HG03103 (cell line): Measurements from ENCODE around the gene ACTR1B.
"Not testable (repeated sequence)": the region's sequence is repeated elsewhere in the genome, so short reads cannot be mapped to it uniquely, and the experiment has no call there.

Experiments
- ATAC-seq: cut with Tn5 transposase; IDR thresholded peaks from one replicate; pipeline ENCODE4 v1.9.1; 2021; ENCODE audit warnings: low read depth; ENCODE audit not compliant: unreplicated experiment

Gene ACTR1B

DNA sequence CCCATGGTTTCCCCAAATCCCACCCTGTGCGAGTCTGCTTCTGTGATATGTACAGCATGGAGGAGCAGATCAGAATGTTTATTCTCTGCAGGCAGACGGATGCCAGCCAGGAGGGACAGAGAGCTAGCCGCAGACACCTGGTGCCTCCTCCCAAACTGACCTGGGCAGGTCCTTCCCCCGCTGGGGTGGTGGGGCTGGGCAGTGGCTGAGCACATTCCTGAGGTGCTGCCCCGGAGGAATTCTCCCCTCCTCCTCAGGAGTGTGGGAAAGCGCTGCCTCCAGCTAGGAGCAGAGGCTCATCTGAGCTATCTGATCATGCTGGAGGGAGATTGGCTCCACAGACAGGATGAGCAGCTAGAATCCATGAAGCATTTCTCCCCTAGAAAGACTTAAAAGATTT, 27.3 kb upstream of the ACTR1B start:
- ATAC-seq: no peak

DNA sequence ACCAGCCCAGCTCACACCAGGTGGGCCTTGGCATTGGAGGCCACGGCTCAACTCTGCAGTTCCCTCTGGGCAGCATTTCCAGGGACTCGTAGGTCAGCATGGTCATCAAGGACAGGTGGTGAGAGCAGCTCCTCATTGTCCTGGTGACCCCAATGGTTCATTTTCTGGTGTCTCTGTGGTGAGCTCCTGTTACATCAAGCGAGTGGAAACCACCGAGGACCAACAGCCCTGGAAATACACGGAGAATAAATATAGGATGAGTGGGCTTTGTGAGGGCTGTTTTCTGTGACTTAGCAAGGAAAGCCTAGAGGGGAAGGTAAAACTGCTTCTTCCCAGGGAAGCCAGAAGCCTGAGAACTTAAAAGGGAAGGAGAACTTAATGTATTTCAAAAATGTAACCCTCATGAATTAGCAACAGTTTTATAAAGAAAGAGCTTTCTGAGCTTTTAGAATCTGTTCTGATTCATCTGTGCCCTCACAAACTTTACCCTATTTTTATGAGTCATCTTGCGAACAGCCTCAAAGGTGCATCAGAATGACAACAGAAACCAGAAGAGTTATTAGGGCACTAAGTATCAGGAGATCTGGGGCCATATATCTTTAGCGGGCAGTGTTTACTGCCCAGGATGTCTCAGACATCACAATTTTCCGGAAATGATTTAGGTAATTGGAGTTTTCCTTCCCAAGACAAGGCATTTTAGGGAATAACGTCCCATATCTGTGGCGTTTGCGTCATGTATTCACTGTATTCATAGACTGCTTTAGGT, 24.4 kb upstream of the ACTR1B start:
- ATAC-seq: no peak

DNA sequence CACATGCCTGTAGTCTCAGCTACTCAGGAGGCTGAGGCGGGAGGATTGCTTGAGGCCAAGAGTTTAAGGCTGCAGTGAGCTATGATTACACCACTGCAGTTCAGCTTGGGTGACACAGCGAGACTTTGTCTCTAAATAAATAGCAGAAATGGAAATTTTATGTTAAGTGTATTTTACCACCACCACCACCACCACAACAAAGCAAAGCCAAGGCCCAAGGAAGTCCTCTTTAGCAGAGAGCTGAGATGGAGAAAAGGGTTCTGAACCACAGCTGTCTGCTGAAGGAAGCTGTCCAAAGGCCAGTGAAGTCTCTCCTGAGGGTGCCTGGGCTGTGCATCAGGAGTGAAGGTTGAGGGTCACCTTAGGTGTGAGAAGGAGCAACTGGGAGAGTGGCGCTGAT, 23.4 kb upstream of the ACTR1B start:
- ATAC-seq: not testable (repeated sequence)

DNA sequence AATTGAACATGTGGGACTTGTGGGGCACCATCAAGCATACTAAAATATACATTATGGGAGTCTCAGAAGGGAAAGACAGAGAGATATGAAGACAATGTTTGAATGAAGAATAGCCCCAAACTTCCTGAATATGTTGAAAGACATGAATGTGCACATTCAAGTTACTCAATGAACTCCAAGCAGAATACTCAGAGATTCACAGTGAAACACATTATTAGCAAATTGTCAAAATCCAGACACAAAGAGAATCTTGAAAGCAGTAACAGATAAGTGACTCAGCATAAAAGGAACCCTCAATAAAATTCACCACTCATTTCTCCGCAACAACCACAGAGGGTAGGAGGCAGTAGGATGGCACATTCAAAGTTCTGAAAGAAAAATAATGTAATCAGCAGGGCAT, 14.5 kb upstream of the ACTR1B start:
- no peak for ATAC-seq

DNA sequence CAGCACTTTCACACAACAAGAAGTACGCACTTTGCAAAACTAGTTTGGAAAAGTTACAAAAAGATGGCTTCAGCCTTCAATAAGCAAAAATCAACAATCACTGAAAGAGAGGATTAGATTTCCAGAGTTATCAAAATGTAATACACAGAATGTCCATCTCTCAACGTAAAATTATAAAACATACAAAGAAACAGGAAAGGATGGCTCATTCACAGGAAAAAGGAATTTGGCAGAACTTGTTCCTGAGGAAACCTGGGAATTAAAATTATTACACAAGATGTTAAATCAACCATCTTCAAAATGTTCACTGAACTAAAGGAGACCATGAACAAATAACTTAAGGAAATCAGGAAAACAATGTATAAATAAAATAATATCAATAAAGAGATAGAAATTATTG, 13.6 kb upstream of the ACTR1B start:
- ATAC-seq: no peak

DNA sequence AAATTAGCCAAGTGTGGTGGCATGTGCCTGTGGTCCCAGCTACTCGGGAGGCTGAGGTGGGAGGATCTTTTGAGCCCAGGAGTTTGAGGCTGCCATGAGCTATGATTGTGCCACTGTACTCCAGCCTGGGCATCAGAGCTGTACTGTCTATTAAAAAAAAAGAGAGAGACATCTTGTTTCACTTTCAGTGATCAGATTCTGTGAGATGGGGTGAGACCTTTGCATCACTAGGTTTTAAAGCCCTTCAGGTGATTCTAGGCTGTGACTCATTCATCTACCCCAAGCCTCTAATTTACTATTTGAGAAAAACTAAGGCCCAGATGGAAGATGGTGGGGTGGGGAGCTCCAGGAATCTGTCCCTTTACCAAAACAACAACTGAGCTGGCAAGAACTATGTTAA, 12.8 kb upstream of the ACTR1B start:
- ATAC-seq: no peak

DNA sequence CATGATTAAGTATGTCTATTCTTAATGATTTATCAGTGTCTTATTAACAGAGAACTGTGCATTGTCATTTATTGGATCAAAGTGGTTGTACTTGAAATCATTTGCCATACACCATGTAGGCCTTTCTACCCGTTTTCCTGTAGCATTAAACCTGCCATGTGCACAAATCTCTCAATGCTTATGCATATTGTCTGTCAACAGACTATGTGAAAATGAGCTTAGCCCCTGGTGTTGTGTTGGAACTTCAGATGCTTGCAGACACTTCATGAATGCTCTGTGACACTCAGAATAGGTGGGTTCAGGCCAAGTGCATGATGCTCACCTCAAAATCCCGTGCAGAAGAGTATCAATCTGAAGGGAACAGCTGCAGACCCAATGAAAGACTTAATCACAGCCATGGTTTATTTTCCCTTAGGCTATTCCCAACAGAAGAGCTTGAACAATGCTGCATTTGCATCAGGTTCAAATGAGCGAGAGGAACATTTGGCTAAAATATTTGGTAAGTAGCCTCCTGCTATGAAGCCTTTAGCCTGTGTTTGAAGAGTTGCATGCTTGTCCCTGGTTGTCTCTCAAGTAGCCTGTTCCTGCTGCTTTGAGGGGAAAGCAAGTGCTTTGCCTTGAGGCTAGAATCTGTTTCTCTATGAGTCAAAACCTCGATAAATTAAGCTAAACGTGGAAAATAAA, 11.7 kb upstream of the ACTR1B start:
- no peak for ATAC-seq

DNA sequence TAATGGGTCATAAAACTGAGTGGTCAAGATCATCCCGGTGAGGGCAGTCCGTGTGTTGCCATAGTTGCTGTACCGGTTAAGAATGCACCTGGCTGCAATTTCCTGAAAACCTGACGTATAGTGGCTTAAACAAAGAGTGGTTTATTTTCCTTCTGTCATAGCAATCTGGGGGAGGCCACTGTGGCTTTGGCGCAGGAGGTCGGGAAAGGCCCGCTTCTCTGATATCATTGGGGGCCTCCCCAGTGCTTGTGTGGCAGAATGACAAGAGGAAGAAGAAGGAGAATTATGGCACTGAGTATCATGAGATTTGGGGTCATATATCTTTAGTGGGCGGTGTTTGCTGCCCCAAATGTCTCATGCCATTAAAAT, 10.1 kb upstream of the ACTR1B start:
- no peak for ATAC-seq

DNA sequence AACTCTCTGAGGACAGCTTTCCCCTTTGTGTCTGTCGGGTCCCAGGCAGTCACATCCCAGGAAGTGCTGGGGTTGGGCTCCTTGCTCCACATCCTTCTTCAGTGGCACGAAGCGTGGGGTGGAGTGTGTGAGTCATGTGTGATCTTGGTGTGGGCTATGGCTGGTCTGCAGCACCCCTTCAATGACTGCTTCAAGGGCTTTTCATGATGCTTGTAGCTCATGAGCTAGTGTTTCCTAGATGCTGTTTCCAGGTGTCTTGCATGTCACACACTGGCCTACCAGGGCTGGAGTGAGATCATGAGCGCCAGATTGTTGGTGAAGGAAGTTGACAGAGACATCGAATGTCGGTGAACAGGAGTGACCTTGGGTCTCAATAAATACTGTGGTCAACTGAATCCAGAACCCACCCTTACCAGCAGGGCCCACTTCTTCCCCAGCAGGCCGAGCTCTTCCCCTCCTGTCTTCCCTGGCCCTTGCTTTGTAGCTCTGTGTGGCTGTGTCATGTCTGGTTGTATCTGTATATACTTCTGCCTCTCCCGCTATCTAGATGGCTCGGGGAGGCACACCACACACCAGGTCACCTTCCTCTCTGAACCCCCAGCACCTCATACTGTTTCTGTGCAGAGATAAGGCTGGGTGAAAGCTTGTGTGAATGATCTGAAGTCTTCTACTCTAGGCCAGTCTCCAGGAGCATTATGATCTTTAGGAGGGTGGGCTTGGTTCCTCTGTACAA, 9.5 kb upstream of the ACTR1B start:
- no peak for ATAC-seq

DNA sequence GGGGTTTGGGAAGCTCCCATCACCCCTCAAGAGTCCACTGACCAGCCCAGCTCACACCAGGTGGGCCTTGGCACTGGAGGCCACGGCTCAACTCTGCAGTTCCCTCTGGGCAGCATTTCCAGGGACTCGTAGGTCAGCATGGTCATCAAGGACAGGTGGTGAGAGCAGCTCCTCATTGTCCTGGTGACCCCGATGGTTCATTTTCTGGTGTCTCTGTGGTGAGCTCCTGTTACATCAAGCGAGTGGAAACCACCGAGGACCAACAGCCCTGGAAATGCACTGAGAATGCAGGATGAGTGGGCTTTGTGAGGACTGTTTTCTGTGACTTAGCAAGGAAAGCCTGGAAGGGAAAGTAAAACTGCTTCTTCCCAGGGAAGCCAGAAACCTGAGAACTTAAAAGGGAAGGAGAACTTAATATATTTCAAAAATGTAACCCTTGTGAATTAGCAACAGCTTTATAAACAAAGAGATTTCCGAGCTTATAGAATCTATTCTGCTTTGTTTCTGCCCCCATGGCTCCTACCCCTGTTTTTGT, 8.8 kb upstream of the ACTR1B start:
- not testable (repeated sequence) for ATAC-seq

DNA sequence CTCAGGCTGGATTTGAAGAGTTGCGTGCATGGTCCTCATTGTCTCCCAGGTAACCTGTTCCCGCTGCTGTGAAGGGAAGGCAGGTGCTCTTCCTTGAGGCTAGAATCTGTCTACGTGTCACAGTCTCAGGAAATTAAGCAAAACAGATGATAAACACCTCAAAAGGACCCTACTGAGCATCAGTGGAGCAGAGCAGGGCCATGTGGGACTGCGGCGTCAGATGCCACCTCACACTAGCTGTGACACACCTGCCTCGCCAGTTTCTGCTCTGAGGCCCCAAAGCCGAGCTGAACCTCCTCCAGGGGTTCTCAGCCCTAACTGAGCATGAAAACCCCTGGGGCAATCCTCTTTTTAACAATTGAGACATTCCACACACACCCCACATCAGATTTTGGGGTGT, 7.7 kb upstream of the ACTR1B start:
- ATAC-seq: no peak

DNA sequence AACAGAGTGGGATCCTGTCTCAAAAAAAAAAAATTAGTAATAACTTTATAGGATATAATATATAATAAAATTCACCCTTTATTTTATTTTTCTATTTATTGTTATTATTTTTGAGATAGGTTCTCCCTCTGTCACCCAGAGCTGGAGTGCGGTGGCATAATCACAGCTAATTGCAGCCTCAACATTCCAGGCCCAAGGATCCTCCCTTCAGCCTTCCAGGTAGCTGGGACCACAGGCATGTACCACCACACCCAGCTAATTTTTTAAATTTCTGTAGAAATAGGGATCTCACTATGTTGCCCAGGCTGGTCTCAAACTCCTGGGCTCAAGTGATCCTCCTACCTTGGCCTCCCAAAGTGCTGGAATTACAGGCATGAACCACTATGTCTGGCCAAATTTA, 6.6 kb upstream of the ACTR1B start:
- no peak for ATAC-seq

DNA sequence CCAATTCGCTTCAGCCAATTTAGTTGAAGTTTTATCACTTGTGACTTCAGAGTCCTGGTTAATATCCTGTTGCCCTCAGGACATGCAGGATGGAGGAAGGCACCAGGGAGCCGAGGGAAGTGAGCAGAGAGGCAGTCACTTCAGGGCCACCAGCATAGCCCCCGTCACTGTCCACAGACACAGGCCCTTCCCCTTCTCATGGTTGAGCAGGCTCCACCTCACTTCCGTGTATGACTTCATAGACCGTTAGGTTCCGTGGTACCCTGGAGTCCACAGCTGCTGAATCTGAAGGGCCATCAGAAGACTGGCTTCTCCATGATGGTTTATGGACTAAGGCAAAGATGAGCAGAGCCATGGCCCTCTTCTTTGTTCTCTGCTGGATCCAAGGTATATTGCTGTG, 5.6 kb upstream of the ACTR1B start, which contains the start of gene C2orf92:
Gene C2orf92, plus strand, starts transcription at position 266 of the 400 bp plus-strand sequence. Its CDS starts 76 bp downstream, at position 342.
- no peak for ATAC-seq

DNA sequence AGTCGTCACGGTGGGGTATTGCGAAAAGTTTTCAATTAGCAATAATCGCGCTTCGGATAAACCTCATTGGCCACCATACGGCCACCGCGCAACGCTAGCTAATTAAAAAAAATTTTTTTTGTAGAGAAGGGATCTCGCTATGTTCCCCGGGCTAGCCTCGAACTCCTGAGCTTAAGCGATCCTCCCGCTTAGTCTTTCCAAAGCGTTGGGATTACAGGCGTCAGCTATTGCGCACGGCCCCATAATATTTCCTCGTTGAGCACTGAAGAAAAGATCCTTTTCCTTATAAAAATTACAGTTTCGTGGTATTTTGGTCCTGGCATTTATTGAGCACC, 759 bp upstream of the ACTR1B start:
- ATAC-seq: no peak

DNA sequence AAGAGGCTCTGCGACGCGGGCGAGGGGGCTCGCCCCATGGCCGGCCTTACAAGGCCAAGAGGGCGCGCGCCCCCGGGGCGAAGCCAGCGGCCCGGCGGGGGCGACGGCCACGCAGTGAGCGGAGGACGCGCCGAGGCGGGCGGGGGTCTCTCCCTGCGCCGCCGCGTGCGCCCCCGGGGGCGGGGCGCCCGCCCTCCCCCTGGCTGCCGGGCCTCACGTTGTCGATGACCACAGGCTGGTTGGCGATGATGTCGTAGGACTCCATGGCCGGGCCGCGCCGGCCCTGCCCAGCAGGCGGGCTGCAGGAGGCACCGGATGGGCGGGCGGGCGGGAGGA, 250 bp downstream of the ACTR1B start:
- ATAC-seq: no peak

DNA sequence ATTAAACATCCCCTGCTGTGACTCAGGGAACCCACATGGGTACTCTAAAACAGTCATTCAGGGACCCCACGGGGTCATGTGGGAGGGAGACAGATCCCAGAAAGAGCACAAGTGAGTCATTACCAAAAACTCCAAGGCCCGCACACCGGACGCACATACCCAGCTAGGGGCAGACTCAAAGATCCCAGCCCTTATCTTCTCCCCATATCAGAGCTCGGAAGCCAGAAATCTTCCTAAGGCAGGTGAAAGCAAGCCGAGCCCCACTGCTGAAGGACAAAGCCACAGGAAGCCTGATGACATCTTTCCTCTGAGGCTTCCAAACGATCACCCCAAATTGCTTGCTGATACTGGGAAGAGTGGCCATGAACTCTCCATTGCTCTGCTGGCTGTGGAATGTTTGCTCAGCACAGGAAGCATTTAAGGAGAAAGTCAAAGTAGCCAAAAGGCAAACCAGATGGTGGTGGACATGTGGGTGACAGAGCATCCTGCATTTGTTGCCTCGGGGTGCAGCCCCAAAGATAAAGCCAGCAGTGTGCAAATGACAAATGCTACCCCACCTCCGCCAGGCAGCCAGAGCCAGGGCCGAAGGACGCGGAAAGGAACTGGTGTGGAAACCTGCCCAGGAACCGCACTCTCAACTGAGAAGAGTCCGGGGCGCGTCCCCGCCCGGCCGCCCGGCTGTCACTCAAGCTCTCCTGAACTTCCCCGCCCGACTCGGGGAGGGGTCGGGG, 784 bp downstream of the ACTR1B start:
- peak; percentile 34 for ATAC-seq

DNA sequence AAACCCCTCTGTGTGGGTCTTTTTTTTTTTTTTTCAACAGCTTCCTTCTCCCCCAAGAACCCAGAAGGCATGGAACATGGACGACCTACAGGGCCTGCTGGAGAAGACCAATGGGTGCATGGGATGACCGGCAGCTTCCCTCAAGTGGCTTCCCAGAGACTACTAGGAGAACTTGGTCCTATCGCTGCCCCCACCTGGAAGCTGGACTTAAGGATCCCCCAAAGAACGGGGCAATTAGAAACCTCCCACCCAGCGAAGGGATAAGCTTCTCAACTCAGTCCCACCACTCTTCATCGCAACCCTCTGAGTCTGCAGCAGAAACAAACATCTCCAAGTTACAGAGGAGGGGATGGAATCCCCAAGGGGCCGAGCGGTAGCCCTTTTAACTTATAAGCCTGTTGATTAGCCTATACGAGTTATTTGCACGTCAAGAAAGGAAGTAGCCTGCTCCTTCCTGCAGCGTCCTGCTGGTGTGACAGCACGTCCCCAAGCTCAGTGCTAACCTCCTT, 1.4 kb downstream of the ACTR1B start:
- no peak for ATAC-seq

DNA sequence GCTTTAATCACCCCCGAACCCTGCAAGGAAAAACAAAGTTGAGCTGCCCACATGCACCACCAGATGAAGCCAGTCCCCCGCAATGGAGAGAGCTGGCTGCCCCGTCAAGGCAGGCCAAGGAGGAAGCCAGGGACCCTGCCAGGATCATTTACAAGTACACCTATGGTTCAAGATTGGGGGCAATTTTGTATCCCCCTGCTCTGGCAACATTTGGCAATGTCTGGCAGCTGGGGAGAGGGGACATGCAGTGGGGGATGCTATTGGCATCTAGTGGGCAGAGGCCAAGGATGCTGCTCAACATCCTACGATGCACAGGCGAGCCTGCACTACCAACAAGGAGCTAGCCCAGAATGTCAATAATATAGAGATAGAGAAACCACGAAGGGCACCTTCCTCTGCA, 1.9 kb downstream of the ACTR1B start:
- ATAC-seq: no peak

DNA sequence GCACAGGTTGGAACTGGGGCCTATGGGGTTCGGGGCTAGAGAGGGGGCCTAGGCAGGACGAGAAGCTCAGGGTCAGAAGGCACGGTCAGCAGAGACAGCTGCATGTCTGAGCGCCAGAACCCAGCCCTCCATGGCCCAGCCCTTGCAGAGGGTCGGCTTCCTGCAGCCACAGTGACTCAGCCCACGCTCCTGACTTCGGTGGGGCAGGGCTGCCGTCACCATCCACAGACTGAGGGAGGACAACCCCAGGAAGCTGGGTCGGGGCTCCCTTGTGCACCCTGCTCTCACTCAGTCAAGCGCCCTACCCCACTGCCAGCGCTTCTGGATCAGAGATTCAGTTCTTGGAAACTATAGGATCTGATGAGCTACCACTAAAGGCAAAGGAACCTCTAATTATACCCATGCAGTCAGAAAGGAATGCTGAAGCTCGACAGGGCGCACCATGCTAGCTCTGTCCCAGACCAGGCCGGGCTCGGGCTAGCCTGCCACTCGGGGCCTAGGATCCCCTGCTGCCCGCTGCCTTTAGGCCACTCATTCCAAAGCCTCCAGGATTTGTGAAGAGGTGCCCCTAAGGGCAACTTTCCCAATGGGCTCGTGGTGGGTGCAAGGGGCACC, 3.0 kb downstream of the ACTR1B start:
- ATAC-seq: no peak

DNA sequence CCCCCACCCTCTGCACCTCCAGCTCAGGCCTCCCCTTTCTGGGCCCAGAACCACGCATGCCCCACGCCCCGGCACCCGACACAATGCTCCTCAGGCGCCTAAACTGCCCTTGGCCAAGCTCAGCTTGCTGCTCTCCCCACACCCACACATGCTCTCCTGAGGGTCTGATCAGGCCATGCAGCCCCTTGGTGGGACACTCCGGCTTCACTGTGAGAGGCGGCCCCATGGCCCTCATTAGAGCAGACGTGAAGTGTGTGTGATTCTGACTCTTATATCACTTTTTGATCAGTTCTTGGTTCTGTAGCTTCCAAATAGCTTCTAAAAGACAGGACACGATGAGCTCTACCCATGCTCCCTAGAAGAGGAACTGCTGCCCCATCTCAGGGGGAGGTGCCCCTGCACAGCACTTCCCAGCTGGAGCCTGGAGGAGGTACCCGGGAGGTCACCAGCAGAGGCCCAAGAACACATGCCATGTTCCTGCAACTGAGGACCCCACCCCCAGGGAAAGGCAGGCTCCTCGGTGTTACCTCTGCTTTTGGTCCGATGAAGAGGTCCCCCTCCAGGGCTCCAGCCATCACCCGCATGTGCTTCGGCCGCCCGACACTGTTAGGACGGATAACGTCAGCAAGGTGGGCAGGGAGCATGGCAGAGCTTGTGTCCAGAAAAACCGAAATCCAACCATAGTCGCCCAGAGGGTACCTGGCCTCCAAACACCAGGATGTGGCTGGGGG, 3.6 kb downstream of the ACTR1B start:
- no peak for ATAC-seq
